T-helper 2 cell treated with Interferon-gamma antibody and Interleukin-4, amounts not matched to agents 100 ng/mL and 5 ng/mL, for 36 hours (primary cell): ENCODE results near the gene BCAS2. TPM values are rescaled to one million over a fixed set of nuclear protein-coding genes. Genes with fewer than 3 reads are reported as not detected.
"Not testable (repeated sequence)": the region's sequence is repeated elsewhere in the genome, so short reads cannot be mapped to it uniquely, and the experiment has no call there.

Experiments used
- intact Hi-C: fragments of 100-400 bp; cut with micrococcal nuclease; formaldehyde crosslinking; loops from one replicate; pipeline ENCODE4 v1.15.1; 2023
- total RNA-seq: library from RNA; stranded (reverse); gene quantifications from 2 replicates; pipeline ENCODE4 v1.2.3, GENCODE V29; 2022

BCAS2 gene
- 44.7 and 45.7 TPM in 2 replicates for total RNA-seq

GRCh38 chr1:114581335-114582287 is at the start of gene BCAS2:
Gene BCAS2, minus strand, starts transcription at chr1:114581615. Its CDS starts 24 bp downstream, at chr1:114581591.
- intact Hi-C loops = loop anchor here (1.0 to 10.0 kb wide), 11 partner anchors 70 to 1964 kb away; partner anchors contain the start of genes CAPZA1, CSDE1, DENND2C and NRAS

GRCh38 chr1:114627107-114627506 is 45.7 kb upstream of the BCAS2 start:
- intact Hi-C loops = no loop called here

GRCh38 chr1:114623364-114623763 is 41.9 kb upstream of the BCAS2 start:
- intact Hi-C loops = no loop called here

GRCh38 chr1:114620419-114620818 is 39.0 kb upstream of the BCAS2 start:
- intact Hi-C loops = no loop called here

- intact Hi-C loops = no loop called here
These were observed 37.2 kb upstream of the BCAS2 start for GRCh38 chr1:114618606-114619005.

GRCh38 chr1:114610546-114611245 is 29.3 kb upstream of the BCAS2 start:
- intact Hi-C loops = no loop called here

GRCh38 chr1:114609826-114610225 is 28.4 kb upstream of the BCAS2 start:
- intact Hi-C loops = no loop called here

GRCh38 chr1:114609026-114609425 is 27.6 kb upstream of the BCAS2 start:
- intact Hi-C loops = no loop called here

- intact Hi-C loops = no loop called here
These were observed 25.8 kb upstream of the BCAS2 start for GRCh38 chr1:114607223-114607622.

- intact Hi-C loops = no loop called here
These were observed 16.5 kb upstream of the BCAS2 start for GRCh38 chr1:114597949-114598348.

GRCh38 chr1:114595602-114596001 is 14.2 kb upstream of the BCAS2 start:
- intact Hi-C loops = no loop called here

- intact Hi-C loops = no loop called here
These were observed 12.6 kb upstream of the BCAS2 start for GRCh38 chr1:114594046-114594445.

GRCh38 chr1:114589122-114589521 is 7.7 kb upstream of the BCAS2 start:
- intact Hi-C loops = loop anchor here (10.0 kb wide), 1 partner anchor 1056 kb away; the partner anchor contains the start of gene VANGL1

- intact Hi-C loops = loop anchor here (10.0 kb wide), 1 partner anchor 1057 kb away; the partner anchor contains the start of gene VANGL1
These were observed 6.8 kb upstream of the BCAS2 start for GRCh38 chr1:114588196-114588689.

- intact Hi-C loops = loop anchor here (10.0 kb wide), 1 partner anchor 1057 kb away; the partner anchor contains the start of gene VANGL1
These were observed 6.0 kb upstream of the BCAS2 start for GRCh38 chr1:114587203-114587991.

- intact Hi-C loops = loop anchor here (10.0 kb wide), 1 partner anchor 1058 kb away; the partner anchor contains the start of gene VANGL1
These were observed 5.2 kb upstream of the BCAS2 start for GRCh38 chr1:114586513-114587047.

GRCh38 chr1:114585231-114585630 is 3.8 kb upstream of the BCAS2 start:
- intact Hi-C loops = loop anchor here (10.0 kb wide), 1 partner anchor 1060 kb away; the partner anchor contains the start of gene VANGL1

GRCh38 chr1:114574365-114574764 is 7.0 kb downstream of the BCAS2 start:
- intact Hi-C loops = no loop called here

GRCh38 chr1:114564141-114564540 is 17.3 kb downstream of the BCAS2 start:
- intact Hi-C loops = no loop called here

GRCh38 chr1:114562978-114563510 is 18.4 kb downstream of the BCAS2 start:
- intact Hi-C loops = not testable (repeated sequence)
